OCI-LY3 (cell line): ENCODE measurements around the gene HNRNPUL2.

Experiments used
- EZH2phosphoT487 ChIP-seq: fragments of 200-600 bp; shearing (Covaris generic); IDR thresholded peaks from 2 replicates; pipeline ENCODE4 v1.6.1; 2018; ENCODE audit warnings: antibody characterized with exemption, mixed run types, low read depth
- TF ChIP-seq, protein P1 (sequence below): fragments of 200-600, 300-600 bp; sonication (generic); IDR thresholded peaks from 2 replicates; pipeline ENCODE4 v1.5.1; 2014; ENCODE audit warnings: antibody characterized with exemption, low read length, low read depth

DNA sequence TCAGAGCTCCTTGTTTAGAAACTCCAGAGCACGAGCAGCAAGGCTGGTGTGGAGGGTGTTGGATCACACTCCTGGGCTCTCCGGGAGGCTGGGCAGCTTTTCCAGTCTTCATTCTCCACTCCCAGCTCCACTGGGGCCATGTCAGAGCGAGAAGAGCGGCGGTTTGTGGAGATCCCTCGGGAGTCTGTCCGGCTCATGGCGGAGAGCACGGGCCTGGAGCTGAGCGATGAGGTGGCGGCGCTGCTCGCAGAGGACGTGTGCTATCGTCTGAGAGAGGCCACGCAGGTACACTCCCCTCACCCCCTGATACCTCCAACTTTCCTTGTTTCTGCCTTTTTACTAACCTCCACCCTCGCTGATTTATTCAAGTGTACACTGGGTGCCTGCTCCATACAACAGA, 48.4 kb upstream of the HNRNPUL2 start:
- TF ChIP-seq, protein P1, sequence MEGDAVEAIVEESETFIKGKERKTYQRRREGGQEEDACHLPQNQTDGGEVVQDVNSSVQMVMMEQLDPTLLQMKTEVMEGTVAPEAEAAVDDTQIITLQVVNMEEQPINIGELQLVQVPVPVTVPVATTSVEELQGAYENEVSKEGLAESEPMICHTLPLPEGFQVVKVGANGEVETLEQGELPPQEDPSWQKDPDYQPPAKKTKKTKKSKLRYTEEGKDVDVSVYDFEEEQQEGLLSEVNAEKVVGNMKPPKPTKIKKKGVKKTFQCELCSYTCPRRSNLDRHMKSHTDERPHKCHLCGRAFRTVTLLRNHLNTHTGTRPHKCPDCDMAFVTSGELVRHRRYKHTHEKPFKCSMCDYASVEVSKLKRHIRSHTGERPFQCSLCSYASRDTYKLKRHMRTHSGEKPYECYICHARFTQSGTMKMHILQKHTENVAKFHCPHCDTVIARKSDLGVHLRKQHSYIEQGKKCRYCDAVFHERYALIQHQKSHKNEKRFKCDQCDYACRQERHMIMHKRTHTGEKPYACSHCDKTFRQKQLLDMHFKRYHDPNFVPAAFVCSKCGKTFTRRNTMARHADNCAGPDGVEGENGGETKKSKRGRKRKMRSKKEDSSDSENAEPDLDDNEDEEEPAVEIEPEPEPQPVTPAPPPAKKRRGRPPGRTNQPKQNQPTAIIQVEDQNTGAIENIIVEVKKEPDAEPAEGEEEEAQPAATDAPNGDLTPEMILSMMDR, result no peak
- no peak for TF ChIP-seq EZH2phosphoT487
